MM.1S (cell line): ENCODE data around the gene ZNF512.

Experiments
- DNase-seq: peaks from one replicate; pipeline ENCODE4 v3.0.0-alpha.2; 2015
- H2AFZ ChIP-seq: fragments of 300-600 bp; sonication (generic); 2 replicates; pipeline ENCODE4 v1.6.0; 2016; ENCODE audit warnings: antibody characterized with exemption, low read length
- H3F3A ChIP-seq: fragments of 300-600 bp; sonication (generic); 2 replicates; pipeline ENCODE4 v1.6.1; 2016; ENCODE audit warnings: mild to moderate bottlenecking, antibody characterized with exemption, low read length, moderate library complexity, mixed read lengths; ENCODE audit not compliant: insufficient read depth
- H3K27ac ChIP-seq: fragments of 300-600 bp; sonication (generic); 2 replicates; pipeline ENCODE4 v1.5.1; 2016; ENCODE audit warnings: mild to moderate bottlenecking, low read length
- H3K27me3 ChIP-seq: fragments of 300-600 bp; sonication (generic); replicated peaks from 2 replicates; pipeline ENCODE4 v1.6.0; 2016; ENCODE audit warnings: low read length; ENCODE audit not compliant: insufficient read depth
- H3K36me3 ChIP-seq: fragments of 300-600 bp; sonication (generic); replicated peaks from 2 replicates; pipeline ENCODE4 v1.6.1; 2016; ENCODE audit warnings: mild to moderate bottlenecking, low read length, mixed read lengths; ENCODE audit not compliant: insufficient read depth
- H3K4me1 ChIP-seq: fragments of 300-600 bp; sonication (generic); 2 replicates; pipeline ENCODE4 v1.6.1; 2016; ENCODE audit warnings: low read length, mixed read lengths
- H3K4me2 ChIP-seq: fragments of 300-600 bp; sonication (generic); 2 replicates; pipeline ENCODE4 v1.6.0; 2016; ENCODE audit warnings: low read depth, low read length
- H3K4me3 ChIP-seq: fragments of 300-600 bp; sonication (generic); 2 replicates; pipeline ENCODE4 v1.5.1; 2016; ENCODE audit warnings: low read length, mixed read lengths
- H3K79me2 ChIP-seq: fragments of 300-600 bp; sonication (generic); 2 replicates; pipeline ENCODE4 v1.6.1; 2016; ENCODE audit warnings: mixed run types, low read length, mixed read lengths
- H3K9ac ChIP-seq: fragments of 300-600 bp; sonication (generic); 2 replicates; pipeline ENCODE4 v1.6.1; 2016; ENCODE audit warnings: low read length, mixed read lengths
- H3K9me2 ChIP-seq: fragments of 300-600 bp; sonication (generic); replicated peaks from 2 replicates; pipeline ENCODE4 v1.6.1; 2016; ENCODE audit warnings: mild to moderate bottlenecking, low read length, mixed read lengths; ENCODE audit not compliant: insufficient read depth
- H3K9me3 ChIP-seq: fragments of 300-600 bp; sonication (generic); replicated peaks from 2 replicates; pipeline ENCODE4 v1.6.1; 2016; ENCODE audit warnings: mild to moderate bottlenecking, low read length, mixed read lengths; ENCODE audit not compliant: insufficient read depth
- H4K20me1 ChIP-seq: fragments of 300-600 bp; sonication (generic); 2 replicates; pipeline ENCODE4 v1.6.1; 2016; ENCODE audit warnings: mild to moderate bottlenecking, low read length, moderate library complexity, mixed read lengths; ENCODE audit not compliant: insufficient read depth
- CTCF ChIP-seq: fragments of 300-600 bp; sonication (generic); IDR thresholded peaks from 2 replicates; pipeline ENCODE4 v1.5.1; 2016; ENCODE audit warnings: antibody characterized with exemption, low read length, mixed read lengths
- EZH2 ChIP-seq: fragments of 300-600 bp; sonication (generic); optimal IDR thresholded peaks from 2 replicates; pipeline ENCODE3; 2017; ENCODE audit warnings: low read depth, mild to moderate bottlenecking, antibody characterized with exemption, low read length, mixed read lengths
- EZH2phosphoT487 ChIP-seq: fragments of 300-600 bp; sonication (generic); IDR thresholded peaks from 2 replicates; pipeline ENCODE4 v1.6.1; 2018; ENCODE audit warnings: antibody characterized with exemption, low read length

ZNF512 gene

GRCh38 chr2:27651056-27651455 lies 68.2 kb downstream of the ZNF512 start:
- Histone ChIP-seq H3K9me3 (no peaks in the 10 kb centered on the region), H3K27me3 (no peaks in the 10 kb centered on the region), H3K4me3 (no peak overlapping the region), H3K9me2 (no peaks in the 10 kb centered on the region), H3F3A (no peaks in the 10 kb centered on the region), H3K36me3 (0 out of 2 replicates have a peak, but pooled peaks cover 8% of the 10 kb centered on the region), H3K79me2 (no peaks in the 10 kb centered on the region), H4K20me1 (no peaks in the 10 kb centered on the region), H2AFZ (no peak overlapping the region), H3K4me1 (no peaks in the 10 kb centered on the region), H3K4me2 (no peak overlapping the region), H3K27ac (no peak overlapping the region), H3K9ac (no peak overlapping the region)
- DNase-seq: no peak
- no peak for TF ChIP-seq EZH2phosphoT487
- no peak for TF ChIP-seq EZH2
- no peak for TF ChIP-seq CTCF

- no peak for DNase-seq
Observed at GRCh38 chr2:27652341-27652740, 69.5 kb downstream of the ZNF512 start.

GRCh38 chr2:27652790-27653189 lies 69.9 kb downstream of the ZNF512 start:
- Histone ChIP-seq H3K9me3 (no peaks in the 10 kb centered on the region), H3F3A (no peaks in the 10 kb centered on the region), H3K79me2 (0 out of 2 replicates have a peak, but pooled peaks cover 3% of the 10 kb centered on the region), H3K27me3 (no peaks in the 10 kb centered on the region), H4K20me1 (no peaks in the 10 kb centered on the region), H3K36me3 (0 out of 2 replicates have a peak, but pooled peaks cover 8% of the 10 kb centered on the region), H3K27ac (no peak overlapping the region), H2AFZ (no peak overlapping the region), H3K4me3 (no peak overlapping the region), H3K4me2 (no peak overlapping the region), H3K9me2 (no peaks in the 10 kb centered on the region), H3K4me1 (no peaks in the 10 kb centered on the region), H3K9ac (no peak overlapping the region)
- TF ChIP-seq EZH2: no peak
- no peak for DNase-seq

More at GRCh38 chr2:27652341-27652740, 69.5 kb downstream of the ZNF512 start:
- Histone ChIP-seq H3K27ac (no peak overlapping the region), H4K20me1 (no peaks in the 10 kb centered on the region), H3K4me3 (no peak overlapping the region), H3K36me3 (0 out of 2 replicates have a peak, but pooled peaks cover 8% of the 10 kb centered on the region), H2AFZ (no peak overlapping the region), H3K4me2 (no peak overlapping the region), H3K79me2 (no peaks in the 10 kb centered on the region), H3K9me2 (no peaks in the 10 kb centered on the region), H3K9me3 (no peaks in the 10 kb centered on the region), H3K27me3 (no peaks in the 10 kb centered on the region), H3K4me1 (no peaks in the 10 kb centered on the region), H3F3A (no peaks in the 10 kb centered on the region), H3K9ac (no peak overlapping the region)
- no peak for TF ChIP-seq EZH2phosphoT487
- TF ChIP-seq CTCF: no peak
- no peak for TF ChIP-seq EZH2

GRCh38 chr2:27653397-27653796 lies 70.6 kb downstream of the ZNF512 start:
- Histone ChIP-seq H3K79me2 (0 out of 2 replicates have a peak, but pooled peaks cover 4% of the 10 kb centered on the region), H2AFZ (no peak overlapping the region), H3K4me2 (no peak overlapping the region), H3K36me3 (0 out of 2 replicates have a peak, but pooled peaks cover 8% of the 10 kb centered on the region), H3F3A (no peaks in the 10 kb centered on the region), H3K4me3 (no peak overlapping the region), H4K20me1 (no peaks in the 10 kb centered on the region), H3K4me1 (no peaks in the 10 kb centered on the region), H3K9me3 (no peaks in the 10 kb centered on the region), H3K9me2 (no peaks in the 10 kb centered on the region), H3K27me3 (no peaks in the 10 kb centered on the region), H3K27ac (no peak overlapping the region), H3K9ac (no peak overlapping the region)
- no peak for DNase-seq
- no peak for TF ChIP-seq CTCF
- TF ChIP-seq EZH2: no peak
- no peak for TF ChIP-seq EZH2phosphoT487
